H1 (cell line): ENCODE data around the gene LCA5. TPM values are rescaled to one million over a fixed set of nuclear protein-coding genes. Genes with fewer than 3 reads are reported as not detected.

Experiments
- CTCF ChIA-PET: fragments of 300-600 bp; sonication (Branson Sonifier 250); formaldehyde crosslinking; loops from one replicate; lab custom pipeline; 2021; ENCODE audit not compliant: partially characterized antibody; lab: Charles Lee
- POLR2A ChIA-PET: fragments of 300-600 bp; sonication (Branson Sonifier 250); formaldehyde crosslinking; loops from one replicate; lab custom pipeline; 2021; ENCODE audit warnings: inconsistent platforms; ENCODE audit not compliant: partially characterized antibody; lab: Charles Lee
- DNase-seq, 2 experiments: peaks; one replicate each; pipeline versions ENCODE4 v3.0.0 to v3.0.0-alpha.2; 2010 to 2022; ENCODE audit warnings: low spot score in 2 of 2, low read depth in 1 of 2, mixed read lengths in 1 of 2
- FAIRE-seq: peaks from 2 replicates; lab custom pipeline; 2011; peaks lifted over from hg19 to GRCh38; lab: Jason Lieb, UNC
- H2AFZ ChIP-seq: 2 replicates; pipeline ENCODE4 v1.8.1; 2012; ENCODE audit warnings: low read length, inconsistent platforms
- H2AK5ac ChIP-seq: 2 replicates; pipeline ENCODE4 v1.6.1; 2013; ENCODE audit warnings: low read depth, low read length
- H2BK120ac ChIP-seq: replicated peaks from 2 replicates; pipeline ENCODE3; 2013; ENCODE audit warnings: low read depth, low read length, inconsistent platforms
- H2BK12ac ChIP-seq: 2 replicates; pipeline ENCODE4 v1.6.1; 2013; ENCODE audit warnings: low read depth, low read length
- H2BK15ac ChIP-seq: 2 replicates; pipeline ENCODE4 v1.6.1; 2013; ENCODE audit warnings: low read length
- H2BK20ac ChIP-seq: 2 replicates; pipeline ENCODE4 v1.6.1; 2013; ENCODE audit warnings: low read length
- H2BK5ac ChIP-seq: 2 replicates; pipeline ENCODE4 v1.6.1; 2013; ENCODE audit warnings: low read depth, low read length
- H3K14ac ChIP-seq: 2 replicates; pipeline ENCODE4 v1.6.1; 2013; ENCODE audit warnings: inconsistent platforms; ENCODE audit not compliant: insufficient read length
- H3K18ac ChIP-seq: 2 replicates; pipeline ENCODE4 v1.6.1; 2013; ENCODE audit warnings: low read length; ENCODE audit errors: extremely low read depth
- H3K23ac ChIP-seq: 2 replicates; pipeline ENCODE4 v1.6.1; 2013; ENCODE audit warnings: inconsistent platforms; ENCODE audit not compliant: insufficient read length
- H3K23me2 ChIP-seq: 2 replicates; pipeline ENCODE4 v1.6.1; 2013; ENCODE audit warnings: low read depth, low read length
- H3K27ac ChIP-seq: 2 replicates; pipeline ENCODE4 v1.6.1; 2011; ENCODE audit warnings: low read depth, low read length, inconsistent platforms
- H3K27me3 ChIP-seq, 4 experiments: replicated peaks in 1 of 4; 1 replicate in 1 of 4; 2 replicates in 3 of 4; pipeline versions ENCODE4 v1.6.1 to v1.8.1; 2011 to 2013; ENCODE audit warnings: low read length in 3 of 4, mild to moderate bottlenecking in 3 of 4, inconsistent platforms in 2 of 4, mixed read lengths in 2 of 4, moderate library complexity in 1 of 4; ENCODE audit not compliant: control insufficient read depth in 3 of 4, insufficient read depth in 3 of 4; ENCODE audit errors: extremely low read depth in 1 of 4
- H3K36me3 ChIP-seq, 4 experiments: 2 replicates each; pipeline versions ENCODE4 v1.6.1 to v1.8.1; 2011 to 2013; ENCODE audit warnings: mild to moderate bottlenecking in 4 of 4, low read length in 3 of 4, moderate library complexity in 2 of 4, control low read depth in 1 of 4, inconsistent platforms in 1 of 4; ENCODE audit not compliant: insufficient read depth in 4 of 4, control insufficient read depth in 2 of 4
- H3K4ac ChIP-seq: replicated peaks from 2 replicates; pipeline ENCODE3; 2013; ENCODE audit warnings: low read length, low read depth, mixed read lengths, inconsistent platforms; ENCODE audit not compliant: insufficient read length
- H3K4me1 ChIP-seq, 4 experiments: replicated peaks in 1 of 4; 1 replicate in 1 of 4; 2 replicates in 3 of 4; pipeline versions ENCODE4 v1.6.1 to v1.8.1; 2011 to 2013; ENCODE audit warnings: low read length in 3 of 4, inconsistent platforms in 2 of 4, mixed read lengths in 1 of 4; ENCODE audit not compliant: insufficient read depth in 4 of 4, control insufficient read depth in 3 of 4
- H3K4me2 ChIP-seq, 2 experiments: 2 replicates each; pipeline versions ENCODE4 v1.6.1 to v1.8.1; 2011 to 2013; ENCODE audit warnings: low read depth in 2 of 2, low read length in 2 of 2, control low read depth in 1 of 2, inconsistent platforms in 1 of 2, mild to moderate bottlenecking in 1 of 2; ENCODE audit not compliant: insufficient read depth in 1 of 2
- H3K4me3 ChIP-seq, 4 experiments: fragments of 200-600, 300-600 bp in 1 of 4; sonication (generic), shearing (Covaris generic), sonication (Bioruptor Twin) in 1 of 4; 2 replicates each; pipeline versions ENCODE4 v1.5.1 to v1.8.1; 2011 to 2016; ENCODE audit warnings: low read length in 4 of 4, low read depth in 3 of 4, control low read depth in 2 of 4, inconsistent platforms in 2 of 4, mild to moderate bottlenecking in 2 of 4, mixed read lengths in 1 of 4, moderate library complexity in 1 of 4; ENCODE audit not compliant: insufficient read depth in 2 of 4; ENCODE audit errors: extremely low read depth in 1 of 4
- H3K56ac ChIP-seq: replicated peaks from 2 replicates; pipeline ENCODE3; 2013; ENCODE audit warnings: low read depth, mild to moderate bottlenecking, mixed read lengths, low read length, inconsistent platforms; ENCODE audit not compliant: insufficient read length
- H3K79me1 ChIP-seq: 2 replicates; pipeline ENCODE4 v1.6.1; 2013; ENCODE audit warnings: low read depth, low read length, control low read depth
- H3K79me2 ChIP-seq, 2 experiments: 2 replicates each; pipeline versions ENCODE4 v1.6.1 to v1.8.1; 2012 to 2013; ENCODE audit warnings: low read length in 2 of 2, mild to moderate bottlenecking in 2 of 2, inconsistent platforms in 1 of 2; ENCODE audit not compliant: insufficient read depth in 2 of 2, control insufficient read depth in 1 of 2
- H3K9ac ChIP-seq, 4 experiments: replicated peaks in 1 of 4; 1 replicate in 1 of 4; 2 replicates in 3 of 4; pipeline versions ENCODE4 v1.6.1 to v1.8.1; 2011 to 2013; ENCODE audit warnings: low read depth in 3 of 4, low read length in 3 of 4, control low read depth in 2 of 4, mild to moderate bottlenecking in 2 of 4, moderate library complexity in 2 of 4, inconsistent platforms in 1 of 4; ENCODE audit errors: extremely low read depth in 1 of 4
- H3K9me3 ChIP-seq, 2 experiments: 2 replicates each; pipeline versions ENCODE4 v1.6.1 to v1.8.1; 2012 to 2013; ENCODE audit warnings: mild to moderate bottlenecking in 2 of 2, moderate library complexity in 2 of 2, control low read depth in 1 of 2, inconsistent platforms in 1 of 2, low read depth in 1 of 2, low read length in 1 of 2, mixed read lengths in 1 of 2; ENCODE audit not compliant: insufficient read depth in 2 of 2
- H4K20me1 ChIP-seq, 2 experiments: replicated peaks in 1 of 2; 2 replicates each; pipeline versions ENCODE3 to v1.8.1; 2011 to 2013; ENCODE audit warnings: inconsistent platforms in 2 of 2, low read length in 2 of 2, mild to moderate bottlenecking in 1 of 2; ENCODE audit not compliant: insufficient read depth in 2 of 2, control insufficient read depth in 1 of 2
- H4K5ac ChIP-seq: 2 replicates; pipeline ENCODE4 v1.6.1; 2013; ENCODE audit warnings: low read length, low read depth, mixed read lengths, inconsistent platforms; ENCODE audit not compliant: insufficient read length
- H4K8ac ChIP-seq: 2 replicates; pipeline ENCODE4 v1.8.0; 2013; ENCODE audit warnings: mild to moderate bottlenecking, moderate library complexity, low read length, inconsistent platforms; ENCODE audit not compliant: insufficient read depth; ENCODE audit errors: extremely low read depth
- H4K91ac ChIP-seq: replicated peaks from 2 replicates; pipeline ENCODE3; 2013; ENCODE audit warnings: low read length, mixed read lengths, inconsistent platforms; ENCODE audit not compliant: insufficient read length
- JUN ChIP-seq: IDR thresholded peaks from 2 replicates; pipeline ENCODE4 v1.6.1; 2011; ENCODE audit warnings: low read depth, mild to moderate bottlenecking, improper control_type of control experiment, low read length
- WGBS, 2 experiments: shearing (Covaris generic) in 1 of 2; methylation state at CpG; one replicate each; pipeline versions ENCODE4 v1.1.6 to v1.1.7; 2013 to 2015; ENCODE audit warnings: low lambda C conversion rate in 2 of 2, mixed read lengths in 2 of 2, inconsistent platforms in 1 of 2, low coverage in 1 of 2, missing lambda C conversion rate in 1 of 2; ENCODE audit not compliant: insufficient replicate concordance in 2 of 2, insufficient coverage in 1 of 2, insufficient read length in 1 of 2; ENCODE audit errors: extremely low coverage in 1 of 2, missing lambda C conversion rate in 1 of 2; 5-methylcytosine and 5-hydroxymethylcytosine counted together
- polyA plus RNA-seq, 7 experiments: library from polyadenylated mRNA; depleted of rRNA in 3 of 7; stranded (reverse) in 5 of 7; unstranded in 2 of 7; fragments of >200 nt in 5 of 7; fragments of 200-250 nt in 2 of 7; gene quantifications; 1 replicate in 5 of 7; 2 replicates in 1 of 7; 4 replicates in 1 of 7; pipeline versions ENCODE4 v1.2.1 to v1.2.3, GENCODE V29; 2011 to 2013; ENCODE audit warnings: missing spikeins in 2 of 7, mixed read lengths in 2 of 7
- total RNA-seq: library from RNA; stranded (reverse); fragmentation: NEBNext Ultra II Directional; extraction: Animal tissue kit (Norgen Biotek cat#: 25700); gene quantifications from 2 replicates; pipeline ENCODE4 v1.2.1, GENCODE V29; 2021

LCA5 gene
- total and polyA plus RNA-seq, 2 of the 8 experiments (the other 6 are each of a cell fraction or from before 2014, with no cell fraction given) = 0.44 to 3.6 TPM

DNA sequence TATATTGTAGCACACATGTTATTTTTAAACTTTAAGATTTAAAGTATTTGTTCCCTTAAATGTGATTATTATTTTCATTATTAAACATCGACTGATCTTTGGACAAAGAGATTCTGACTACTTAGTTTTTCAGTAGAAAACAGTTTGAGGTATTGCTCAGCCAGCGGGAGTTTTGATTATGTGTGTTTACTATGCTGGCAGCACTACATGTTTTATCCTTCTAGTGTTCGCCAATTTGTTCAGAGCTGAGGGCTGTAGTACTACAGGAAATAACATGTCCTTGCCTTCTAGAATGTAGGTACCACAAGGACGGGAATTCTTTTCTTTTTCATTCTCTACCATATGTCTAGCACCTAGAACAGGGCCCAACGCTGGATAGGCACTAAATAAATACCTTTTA, 11.1 kb upstream of the LCA5 start:
- Histone ChIP-seq H2BK15ac (no peak overlapping the region), H2AFZ (no peak overlapping the region), H2BK12ac (no peak overlapping the region), H4K20me1 (no peaks in the 10 kb centered on the region), H3K56ac (no peak overlapping the region), H3K14ac (no peak overlapping the region), H2BK20ac (no peak overlapping the region), H2BK120ac (no peak overlapping the region), H4K5ac (no peak overlapping the region), H3K27ac (no peak overlapping the region), H3K23me2 (no peaks in the 10 kb centered on the region), H2AK5ac (no peak overlapping the region), H3K27me3 (no peaks in the 10 kb centered on the region), H3K4me1 (peaks cover 4 to 10% (median 5%) of the 10 kb centered on the region in 4 experiments; a peak in 6 of 7 replicates), H3K9me3 (no peaks in the 10 kb centered on the region), H2BK5ac (no peak overlapping the region), H3K23ac (no peak overlapping the region), H3K36me3 (peaks cover 0 to 5% (median 0%) of the 10 kb centered on the region in 4 experiments; a peak in 2 of 8 replicates), H3K9ac (no peak overlapping the region), H3K4ac (no peak overlapping the region), H4K91ac (no peak overlapping the region), H3K79me2 (no peaks in the 10 kb centered on the region; a peak in 1 of 4 replicates), H4K8ac (no peak overlapping the region), H3K18ac (no peak overlapping the region), H3K4me3 (no peak overlapping the region), H3K79me1 (no peaks in the 10 kb centered on the region), H3K4me2 (no peak overlapping the region)
- CTCF ChIA-PET = interaction anchor here (1.1 to 2.0 kb wide), 4 partner anchors 9 to 51 kb away, joined by 3 to 4 read pairs (median 4); no protein-coding TSS in a partner anchor
- FAIRE-seq (no peak), DNase-seq (no peak)
- 88% methylated on average over 5 of the region's 5 CpGs; no CpG with 5 or more reads in 1 of the 2 experiments for WGBS, 2 experiments
- POLR2A ChIA-PET = interaction anchor here (2.0 kb wide), 1 partner anchor 11 kb away, joined by 7 read pairs; the partner anchor contains the start of gene LCA5
- no peak for TF ChIP-seq JUN
